Adipose tissue (tissue), 3 donors: Measurements from ENCODE around the gene NYAP2. TPM values are rescaled to one million over a fixed set of nuclear protein-coding genes. Genes with fewer than 3 reads are reported as not detected.

Source experiments
- H3K27ac ChIP-seq: one replicate; pipeline ENCODE4 v1.5.1; 2013; ENCODE audit warnings: low read depth, low read length
- WGBS, 3 donors: extraction: QIAGEN DNeasy Blood & Tissue Kit; methylation state at CpG; one replicate each; pipeline ENCODE4 v1.1.7; 2013; 5-methylcytosine and 5-hydroxymethylcytosine counted together
- polyA plus RNA-seq, 3 donors: library from polyadenylated mRNA; stranded (reverse); fragments of 200-250 nt; gene quantifications; one replicate each; pipeline ENCODE4 v1.2.3, GENCODE V29; 2013
- donor health status: healthy with polysubstance abuse.
- donor health status: Bipolar disorder and iron deficiency.
- donor health status: healthy.

The NYAP2 gene
- polyA plus RNA-seq: under 1 TPM in 2 of 3 donors, not detected in 1; 0.01 to 0.02 TPM

DNA sequence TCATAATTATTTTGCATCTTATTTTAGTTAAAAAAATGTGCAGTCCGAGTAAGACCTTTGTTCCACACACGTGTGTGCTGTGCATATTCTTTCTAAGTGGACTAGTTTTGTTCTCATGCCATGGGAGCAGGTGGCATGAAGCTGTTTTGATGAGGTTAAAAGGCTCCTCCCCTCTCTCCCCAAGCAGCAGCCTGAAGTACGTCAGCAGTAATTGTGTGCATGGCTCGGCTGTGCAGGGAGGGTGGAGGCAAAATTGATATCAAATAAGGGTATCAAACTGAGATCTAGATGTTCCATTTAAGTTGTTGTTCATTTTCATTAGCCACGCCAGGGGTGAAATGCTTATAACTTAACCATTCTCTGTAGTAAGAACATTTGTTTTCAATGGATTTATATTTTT is at the start of gene NYAP2:
Gene NYAP2 (plus strand): TSS at position 207 of the 400 bp plus-strand sequence. CDS start 9,171 bp downstream, outside the sequence.
- H3K27ac ChIP-seq: no peak within 1 kb of the TSS
- 56 to 62% (median 59%) methylated on average over 5 of the region's 5 CpGs for WGBS, 3 donors

DNA sequence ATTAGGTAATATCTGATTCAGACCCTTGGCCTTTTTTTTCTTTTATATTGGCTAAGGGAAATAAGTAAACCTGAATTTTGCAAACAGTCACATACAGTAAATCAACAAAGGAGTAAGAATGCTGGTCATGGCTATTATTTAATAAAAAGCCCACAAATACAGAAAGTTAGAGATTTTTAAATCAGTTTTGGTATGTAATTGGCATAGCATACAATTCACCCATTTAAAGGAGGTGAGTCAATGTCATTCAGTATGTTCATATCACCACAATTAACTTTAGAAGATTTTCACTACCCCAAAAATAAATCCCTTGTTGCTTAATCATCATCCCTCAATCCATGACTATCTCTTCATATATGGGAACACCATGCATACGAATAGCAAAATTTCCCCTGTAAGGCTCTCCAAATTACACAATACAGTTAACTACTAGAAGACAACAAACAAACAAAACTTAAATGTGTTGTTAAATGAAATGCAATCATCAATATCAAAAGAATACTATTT is 45.9 kb upstream of the NYAP2 start:
- WGBS, 3 donors: 79 to 88% (median 87%) methylated on average over 1 of the region's 1 CpG
- H3K27ac ChIP-seq: no peak overlapping the region

DNA sequence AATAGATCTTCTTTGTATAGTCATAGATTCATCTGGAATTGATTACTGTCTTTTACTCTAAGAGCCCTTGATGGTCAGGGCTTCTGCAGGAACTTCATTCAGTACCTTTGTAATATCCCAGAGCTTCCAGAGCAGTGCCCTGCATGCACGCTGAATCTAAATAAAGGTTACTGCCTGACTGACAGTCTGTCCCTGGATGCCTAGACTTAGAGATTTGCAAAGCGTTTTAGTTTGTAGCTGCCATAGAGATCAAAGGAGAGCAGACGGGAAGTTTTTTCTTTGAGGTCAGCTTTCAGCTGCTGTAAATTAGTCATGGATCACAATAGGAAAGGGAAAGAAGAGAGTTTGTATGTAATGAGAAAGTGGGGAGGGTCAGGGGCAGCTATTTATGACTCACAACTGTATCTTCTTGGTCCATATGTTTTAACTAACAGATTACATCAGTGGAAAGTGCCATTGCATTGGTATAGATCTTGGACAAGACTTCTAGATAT is 45.2 kb upstream of the NYAP2 start:
- H3K27ac ChIP-seq: no peak overlapping the region
- WGBS, 3 donors: 9 to 37% (median 17%) methylated on average over 3 of the region's 3 CpGs

DNA sequence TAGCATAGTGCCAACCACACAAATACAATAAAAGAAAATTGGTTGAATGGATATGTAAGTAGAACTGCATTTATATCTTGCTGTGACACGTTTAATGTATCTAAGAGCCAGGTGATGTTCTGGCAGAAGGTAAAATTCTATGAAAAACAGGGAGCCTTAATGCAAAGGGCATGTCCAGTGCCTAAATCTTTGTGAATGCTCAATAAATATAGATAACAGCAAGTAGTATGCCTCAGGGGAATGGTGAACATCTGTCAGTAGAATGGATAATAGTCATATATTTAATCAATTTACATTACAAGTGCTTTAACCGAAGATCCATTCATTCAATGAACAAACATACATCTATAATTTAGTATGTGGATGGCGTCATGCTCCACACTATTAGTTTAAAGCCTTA is 43.7 kb upstream of the NYAP2 start:
- H3K27ac ChIP-seq: no peak overlapping the region
- 80 to 86% (median 84%) methylated on average over 3 of the region's 3 CpGs for WGBS, 3 donors

DNA sequence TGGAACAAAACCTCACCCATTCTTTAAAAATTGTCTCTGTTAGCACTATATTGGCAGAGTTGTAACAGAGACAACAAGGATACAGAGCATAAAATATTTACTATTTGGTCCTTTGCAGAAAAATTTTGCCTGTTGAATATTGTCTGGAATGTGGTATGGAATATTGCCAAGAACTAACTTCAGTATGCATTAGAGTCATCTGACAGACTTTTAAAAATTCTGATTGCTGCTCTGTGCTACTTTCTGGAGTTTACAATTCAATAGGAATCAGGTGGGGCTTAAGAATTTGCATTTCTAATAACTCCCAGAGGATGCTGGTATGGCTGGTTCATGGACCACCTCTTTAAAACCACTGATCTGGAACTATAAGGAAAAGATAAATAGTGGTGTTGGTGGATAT is 32.8 kb upstream of the NYAP2 start:
- H3K27ac ChIP-seq: no peak overlapping the region

DNA sequence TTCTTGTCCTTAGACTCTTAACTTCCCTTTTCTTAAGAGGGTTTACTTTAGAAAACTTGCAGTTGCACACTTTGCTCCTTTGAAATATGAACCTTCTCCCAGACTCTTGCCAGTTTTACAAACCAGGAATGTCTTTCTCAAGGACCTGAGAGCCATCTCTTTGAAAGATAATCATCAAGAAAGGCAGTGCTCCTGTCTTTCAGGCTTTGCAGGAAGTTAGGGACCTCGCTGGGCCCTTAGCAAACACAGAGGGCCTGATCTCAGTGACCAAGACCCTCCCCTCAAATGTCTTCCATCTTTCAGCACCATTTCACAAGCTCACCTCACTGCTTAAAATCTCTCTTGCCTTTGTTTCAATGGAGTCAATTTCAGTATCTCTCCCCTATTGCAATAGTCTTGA is 32.0 kb upstream of the NYAP2 start:
- 44 to 83% (median 48%) methylated on average over 1 of the region's 1 CpG for WGBS, 3 donors

DNA sequence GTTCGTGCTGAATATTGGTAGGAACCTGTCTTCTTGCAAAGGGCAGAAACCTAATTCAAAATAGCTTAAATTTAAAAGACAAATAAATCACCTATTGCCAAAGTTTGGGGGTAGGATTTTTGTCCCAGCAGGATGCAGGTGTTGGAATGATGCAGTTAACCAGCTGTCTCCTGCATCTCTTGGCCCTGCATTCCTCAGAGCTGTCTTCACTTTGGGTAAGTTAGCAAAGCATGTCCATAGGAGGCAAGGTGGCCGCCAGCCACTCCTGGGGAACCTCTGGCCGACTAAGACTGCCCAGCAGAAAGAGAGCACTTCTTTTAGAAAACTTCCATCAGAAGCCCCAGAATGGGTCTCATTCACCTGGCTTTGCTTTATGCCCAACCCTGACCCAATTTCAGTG is 20.5 kb upstream of the NYAP2 start:
- H3K27ac ChIP-seq: no peak overlapping the region
- 66 to 69% (median 67%) methylated on average over 3 of the region's 3 CpGs for WGBS, 3 donors

More for the DNA sequence above, 32.0 kb upstream of the NYAP2 start:
- H3K27ac ChIP-seq: no peak overlapping the region

DNA sequence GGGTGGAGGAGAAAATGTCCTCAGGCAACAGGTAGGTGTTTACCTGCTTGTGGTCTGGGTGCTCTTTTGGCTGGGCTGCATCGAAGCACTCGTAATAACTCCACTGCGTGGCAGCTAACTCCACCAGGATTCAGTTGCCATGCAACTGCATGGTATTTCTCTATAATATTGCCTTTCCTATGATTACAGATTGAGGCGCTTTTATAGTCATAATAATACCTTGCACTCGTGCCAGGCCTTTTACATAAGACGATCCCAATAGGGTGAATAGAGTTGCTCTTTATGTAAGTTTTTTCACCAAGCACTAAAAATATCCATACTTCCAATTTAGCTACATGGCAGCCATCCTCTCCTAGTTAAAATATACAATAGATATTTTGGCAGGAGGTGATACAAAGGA is 19.7 kb upstream of the NYAP2 start:
- WGBS, 3 donors: 89 to 96% (median 92%) methylated on average over 6 of the region's 6 CpGs
- H3K27ac ChIP-seq: no peak overlapping the region

DNA sequence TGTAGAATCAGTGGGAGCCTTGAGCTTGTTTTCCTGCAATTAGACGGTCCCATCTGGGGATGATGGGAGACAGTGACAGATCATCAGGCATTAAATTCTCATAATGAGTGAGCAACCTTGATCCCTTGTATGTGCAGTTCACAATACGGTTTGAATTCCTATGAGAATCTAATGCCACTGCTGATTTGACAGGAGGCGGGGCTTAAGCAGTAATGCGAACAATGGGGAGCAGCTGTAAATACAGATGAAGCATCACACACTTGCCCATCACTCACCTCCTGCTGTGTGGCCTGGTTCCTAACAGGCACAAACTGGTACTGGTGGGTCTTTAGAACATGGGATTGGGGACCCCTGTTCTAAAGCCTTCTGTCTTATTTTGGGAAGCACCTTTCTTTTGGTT is 17.9 kb upstream of the NYAP2 start:
- WGBS, 3 donors: 71 to 87% (median 87%) methylated on average over 4 of the region's 4 CpGs
- H3K27ac ChIP-seq: no peak overlapping the region

DNA sequence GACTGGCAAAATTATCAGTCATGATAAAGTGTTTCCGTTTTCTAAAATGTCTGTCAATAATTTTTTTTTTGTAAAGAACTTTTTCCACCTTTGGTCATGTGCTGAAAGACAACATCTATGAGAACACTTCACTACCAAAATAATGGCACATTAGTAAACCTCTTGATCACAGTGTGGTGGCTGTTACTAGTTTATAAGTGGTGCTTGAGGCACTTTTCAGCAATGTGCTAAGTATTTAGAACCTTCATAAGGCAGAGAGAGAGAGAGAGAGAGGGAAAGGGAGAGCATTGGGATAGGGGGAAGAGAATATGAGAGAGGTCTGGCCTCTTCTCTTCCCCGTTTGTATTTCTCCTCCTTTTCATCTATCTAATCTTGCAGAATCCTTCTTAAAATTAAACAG is 1.1 kb upstream of the NYAP2 start:
- WGBS, 3 donors: 55 to 68% (median 65%) methylated on average over 2 of the region's 2 CpGs
- no peak overlapping the region for H3K27ac ChIP-seq

DNA sequence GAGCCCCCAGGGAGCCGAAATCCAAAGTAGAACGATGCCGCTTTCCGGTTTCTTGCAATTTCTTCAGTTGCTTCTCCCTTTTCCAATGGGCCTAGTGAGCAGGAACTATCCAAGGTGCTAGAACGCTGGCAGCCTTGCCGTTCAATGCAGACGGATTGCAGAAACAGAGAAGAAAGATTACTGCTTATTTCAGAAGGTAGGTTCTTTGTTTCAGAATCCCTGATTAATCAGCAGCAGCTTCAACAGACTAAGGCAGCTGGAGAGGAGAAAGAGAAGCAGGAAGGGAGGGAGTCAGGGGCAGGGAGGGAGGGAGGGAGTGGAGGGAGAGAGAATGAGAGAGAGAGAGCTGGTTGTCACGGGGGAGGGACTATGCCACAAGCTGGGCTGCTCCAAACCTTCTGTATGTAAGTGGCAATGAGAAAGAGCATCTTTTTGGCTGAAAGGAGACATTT is 576 bp downstream of the NYAP2 start:
- H3K27ac ChIP-seq: no peak overlapping the region
- 11 to 17% (median 12%) methylated on average over 8 of the region's 8 CpGs for WGBS, 3 donors

DNA sequence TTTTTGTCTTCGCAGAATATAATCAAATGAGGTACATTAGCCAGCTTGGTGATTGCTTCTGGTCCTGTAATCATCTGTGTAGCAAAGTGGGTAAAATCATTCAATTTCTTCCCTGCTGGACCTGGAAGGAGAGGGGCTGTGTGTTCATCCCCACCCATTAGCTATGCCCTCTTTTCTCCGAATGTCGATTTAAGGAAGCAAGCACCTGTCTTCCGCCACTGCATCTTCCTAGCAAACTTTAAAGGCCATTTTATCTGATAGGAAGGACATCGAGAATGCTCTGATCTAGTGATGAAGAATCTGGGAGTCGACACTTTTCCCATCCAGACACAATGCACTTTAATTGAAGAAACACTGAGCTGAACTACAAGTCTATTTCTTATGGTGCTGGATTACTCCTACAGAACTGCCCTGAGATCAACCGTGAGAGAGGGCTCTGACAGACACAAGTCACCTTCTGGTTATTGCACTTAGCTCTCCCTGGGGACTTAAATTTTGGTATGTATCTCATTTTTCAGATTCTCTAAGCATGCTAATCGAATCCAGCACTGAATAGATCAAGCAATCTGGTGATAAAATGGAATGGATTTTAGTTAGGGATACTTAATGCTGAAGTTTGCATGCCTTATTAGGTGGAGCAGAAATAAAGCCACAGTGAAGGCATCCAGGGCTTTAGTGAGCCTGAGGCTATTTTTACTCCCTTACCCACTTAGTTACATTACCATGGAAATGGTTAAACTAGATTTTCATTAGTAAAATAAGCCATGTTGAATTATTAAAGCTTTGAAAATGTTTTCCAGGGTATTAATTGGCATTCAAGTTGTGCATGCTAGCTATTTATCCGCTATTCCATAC is 1.3 kb downstream of the NYAP2 start:
- 71 to 82% (median 75%) methylated on average over 9 of the region's 9 CpGs for WGBS, 3 donors
- H3K27ac ChIP-seq: no peak overlapping the region

DNA sequence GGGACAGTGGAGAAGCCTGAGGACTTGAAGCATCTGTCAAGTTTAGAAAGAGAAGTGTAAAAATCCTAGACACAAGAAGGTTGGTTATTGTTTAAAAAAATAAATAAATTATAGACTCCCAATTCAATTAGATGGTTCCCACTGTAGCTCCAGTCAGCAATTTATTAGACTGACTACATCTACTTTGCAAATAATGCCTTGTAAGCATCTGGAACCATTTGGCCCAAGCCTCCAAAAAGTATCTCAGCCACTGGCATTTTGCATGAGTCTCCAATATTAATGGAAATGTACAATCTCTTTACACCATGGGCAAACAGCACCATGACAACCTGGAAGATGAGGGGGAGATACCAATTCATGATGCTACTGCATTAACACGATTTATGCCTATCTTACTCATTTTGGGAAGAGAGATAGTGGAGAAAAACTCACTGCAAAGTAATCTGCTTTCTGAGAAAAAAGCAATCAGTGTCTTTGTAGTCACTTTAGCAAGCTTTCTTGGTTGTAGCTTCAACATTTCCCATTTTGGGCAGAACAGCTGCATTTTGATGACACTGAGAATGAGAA is 2.8 kb downstream of the NYAP2 start:
- WGBS, 3 donors: 31 to 35% (median 35%) methylated on average over 1 of the region's 1 CpG
- no peak overlapping the region for H3K27ac ChIP-seq

DNA sequence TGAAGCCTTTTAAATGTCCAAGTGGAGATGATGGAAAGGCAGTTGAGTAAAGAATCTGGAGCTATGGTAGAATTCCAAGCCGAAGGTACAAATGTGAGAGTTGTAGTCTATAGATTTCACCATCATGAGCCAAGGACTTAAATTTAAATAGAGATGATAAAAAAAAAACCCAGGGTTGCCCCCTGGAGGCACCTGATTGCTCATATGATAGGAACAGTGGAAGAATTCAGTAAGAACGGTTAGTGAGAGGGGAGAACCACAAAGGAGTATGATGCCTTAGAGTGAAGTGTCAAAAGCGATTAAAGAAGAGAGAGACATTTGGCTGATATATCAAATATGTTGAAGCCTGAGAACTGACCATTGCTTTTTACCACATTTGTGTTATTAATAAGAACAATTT is 11.9 kb downstream of the NYAP2 start:
- 83 to 91% (median 84%) methylated on average over 3 of the region's 3 CpGs for WGBS, 3 donors

DNA sequence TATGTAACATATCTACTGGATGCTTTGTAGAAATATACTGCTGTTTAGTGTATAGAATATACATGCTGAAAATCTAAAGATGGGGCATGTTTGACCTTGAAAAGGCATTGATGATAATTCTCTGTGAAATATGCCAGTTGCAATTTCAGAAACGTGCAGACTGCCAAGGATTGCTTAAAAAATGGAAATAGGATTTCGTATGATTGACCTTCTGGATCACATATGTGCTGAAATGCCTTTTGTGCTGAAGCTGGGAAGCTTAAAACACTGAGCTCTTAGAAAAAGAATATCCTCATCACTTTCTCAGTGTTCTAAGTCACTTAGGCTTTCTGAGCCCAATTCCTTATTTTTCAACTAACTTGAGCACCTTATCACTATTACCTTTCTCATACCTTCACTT is 14.3 kb downstream of the NYAP2 start:
- no peak overlapping the region for H3K27ac ChIP-seq
- 38 to 43% (median 42%) methylated on average over 2 of the region's 2 CpGs for WGBS, 3 donors

More for the DNA sequence above, 11.9 kb downstream of the NYAP2 start:
- no peak overlapping the region for H3K27ac ChIP-seq

DNA sequence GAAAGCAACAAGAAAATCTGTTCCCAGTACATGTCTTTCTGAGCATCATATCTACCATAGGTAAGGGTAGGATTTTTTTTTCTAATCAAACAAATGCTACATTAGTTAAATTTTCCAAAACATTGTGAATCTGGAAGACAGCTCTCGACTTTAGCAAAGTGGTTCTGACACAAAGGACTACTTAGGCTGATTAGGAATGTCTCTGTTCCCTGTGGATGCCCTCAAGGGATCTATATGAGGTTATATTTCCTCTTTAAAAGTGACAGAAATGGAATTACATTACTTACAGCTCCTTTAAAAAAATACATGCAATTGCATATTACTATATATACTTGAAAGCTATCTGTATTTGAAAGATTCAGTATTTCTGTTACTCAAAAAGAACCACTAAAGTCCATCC is 15.4 kb downstream of the NYAP2 start:
- 66 to 89% (median 68%) methylated on average over 1 of the region's 1 CpG for WGBS, 3 donors
- no peak overlapping the region for H3K27ac ChIP-seq

DNA sequence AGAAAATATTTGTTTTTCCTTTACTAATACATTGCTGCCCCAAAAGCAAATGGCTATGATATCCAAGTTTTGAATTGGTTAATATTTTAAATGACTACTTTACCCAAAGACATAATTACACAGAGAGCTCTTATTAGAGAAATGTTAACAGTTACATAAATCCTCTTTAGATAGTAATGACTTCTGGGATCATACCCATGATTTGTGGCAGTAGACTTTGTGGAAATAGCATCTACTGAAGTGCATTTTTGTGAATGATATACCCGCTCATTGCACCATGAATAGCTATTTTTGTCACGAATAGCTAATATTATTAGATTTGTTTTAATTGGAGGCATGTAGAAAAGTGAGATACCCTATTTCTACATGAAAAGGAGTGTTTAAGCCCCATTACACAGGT is 15.8 kb downstream of the NYAP2 start:
- H3K27ac ChIP-seq: no peak overlapping the region
- WGBS, 3 donors: 88 to 91% (median 90%) methylated on average over 2 of the region's 2 CpGs

DNA sequence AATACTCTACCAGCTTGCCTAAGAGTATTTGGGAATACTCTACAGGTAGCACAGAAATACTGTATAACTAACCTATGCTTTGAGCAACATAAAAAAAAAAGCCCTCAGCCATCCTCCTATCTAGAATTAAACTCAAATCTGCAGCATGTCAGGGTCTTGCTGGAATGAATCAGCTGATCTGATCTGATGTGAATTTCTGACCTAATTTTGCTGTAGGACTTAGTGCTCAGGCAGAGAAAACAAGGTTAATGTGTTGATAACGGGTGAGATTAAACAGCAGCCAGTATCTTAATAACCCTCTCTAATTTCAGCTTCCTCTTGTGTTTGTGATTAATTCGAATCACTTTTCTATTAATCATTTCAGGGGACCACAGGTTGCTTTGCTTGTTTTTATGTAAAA is 16.3 kb downstream of the NYAP2 start:
- WGBS, 3 donors: 54 to 72% (median 69%) methylated on average over 2 of the region's 2 CpGs

DNA sequence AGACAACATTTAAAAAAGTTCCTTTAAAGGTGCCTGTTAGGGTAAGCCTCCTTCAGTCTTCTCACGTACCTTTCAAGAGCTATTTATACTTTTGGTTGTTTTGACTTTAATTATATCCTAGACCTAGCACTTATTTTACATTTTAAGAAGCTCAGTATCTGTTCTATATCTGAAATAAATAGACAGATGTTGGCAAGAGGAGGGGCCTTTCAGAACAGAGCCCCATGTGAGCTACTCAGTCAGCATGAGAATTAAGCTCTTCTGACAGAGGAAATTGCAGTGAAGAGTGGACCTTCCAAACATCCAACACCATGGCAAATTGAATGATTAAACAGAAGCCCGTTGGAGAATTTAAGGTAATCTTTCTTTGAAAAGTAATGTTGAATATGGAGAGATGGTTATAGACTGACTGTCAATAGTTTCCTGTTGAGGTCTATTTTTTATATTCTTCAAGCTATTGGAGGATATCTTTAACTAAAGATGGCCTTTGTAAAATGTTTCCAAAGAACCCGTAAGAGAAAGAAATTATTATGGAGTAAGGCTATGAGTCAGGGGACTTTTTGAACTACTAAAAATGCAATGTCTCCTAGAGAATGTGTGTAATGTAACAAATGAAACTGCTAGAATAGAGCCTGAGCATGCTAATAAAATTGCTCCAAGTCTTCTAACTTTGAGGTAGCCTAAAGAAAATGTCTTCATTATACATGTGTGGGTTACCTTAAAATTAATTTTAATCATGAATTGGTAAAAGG is 17.3 kb downstream of the NYAP2 start:
- H3K27ac ChIP-seq: no peak overlapping the region
- WGBS, 3 donors: 76 to 86% (median 80%) methylated on average over 3 of the region's 3 CpGs

More for the DNA sequence above, 16.3 kb downstream of the NYAP2 start:
- no peak overlapping the region for H3K27ac ChIP-seq
